Hepatic stellate cell (primary cell): ENCODE data around the gene CRYM.

ENCODE experiments used
- DNase-seq: peaks from one replicate; pipeline ENCODE4 v3.0.0; 2011; ENCODE audit warnings: low spot score

Gene CRYM

DNA sequence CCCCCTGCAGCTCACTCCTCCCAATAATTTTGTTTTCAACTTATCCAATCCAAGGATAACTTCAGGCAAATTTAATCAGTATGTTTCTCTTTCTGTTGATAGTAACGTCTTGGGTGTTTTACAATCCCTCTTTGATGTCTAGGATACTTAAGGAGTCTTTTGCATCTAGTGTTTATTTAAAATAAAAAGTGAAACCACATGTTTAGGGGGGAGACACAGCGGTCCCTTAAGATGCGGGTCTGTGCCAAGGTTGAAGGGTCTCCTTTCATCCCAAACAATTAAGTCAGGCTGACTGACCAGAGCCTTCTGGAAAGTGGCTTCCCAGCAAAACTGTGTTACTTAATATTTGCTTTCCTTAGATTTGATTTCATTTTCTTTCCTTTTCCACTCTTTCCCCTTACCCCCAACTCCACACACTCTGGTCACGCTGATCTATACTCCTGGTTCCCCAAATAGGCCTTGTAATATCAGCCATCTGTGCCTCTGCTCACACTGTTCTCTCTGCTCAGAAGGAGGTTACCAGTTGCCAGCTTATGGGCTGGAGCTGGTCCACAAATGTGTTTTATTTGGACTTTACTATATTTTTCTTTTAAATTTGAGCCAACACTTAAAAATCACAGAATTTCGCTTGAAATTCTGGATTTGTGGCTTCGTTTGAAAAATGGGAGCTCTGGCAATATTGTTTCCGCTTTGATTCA, 33.4 kb downstream of the CRYM start:
- no peak for DNase-seq

DNA sequence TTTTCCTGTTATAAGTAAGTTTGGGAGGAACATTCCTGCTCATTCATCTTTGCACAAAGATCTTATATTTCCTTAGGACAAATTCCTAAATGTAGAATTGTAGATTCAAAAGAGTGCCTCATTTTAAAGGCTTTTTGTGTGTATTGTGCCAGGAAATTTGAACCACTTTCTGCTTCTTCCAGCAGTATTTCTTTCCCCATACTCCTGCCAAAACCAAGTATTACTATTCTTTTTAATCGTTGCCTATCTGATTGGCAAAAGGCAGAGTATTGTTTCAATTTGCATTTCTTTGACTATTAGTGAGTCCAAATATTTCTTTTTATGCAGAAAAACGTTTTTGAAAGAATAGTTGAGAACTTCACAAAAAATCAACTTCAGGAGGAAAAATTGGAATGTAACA, 35.3 kb downstream of the CRYM start:
- no peak for DNase-seq

DNA sequence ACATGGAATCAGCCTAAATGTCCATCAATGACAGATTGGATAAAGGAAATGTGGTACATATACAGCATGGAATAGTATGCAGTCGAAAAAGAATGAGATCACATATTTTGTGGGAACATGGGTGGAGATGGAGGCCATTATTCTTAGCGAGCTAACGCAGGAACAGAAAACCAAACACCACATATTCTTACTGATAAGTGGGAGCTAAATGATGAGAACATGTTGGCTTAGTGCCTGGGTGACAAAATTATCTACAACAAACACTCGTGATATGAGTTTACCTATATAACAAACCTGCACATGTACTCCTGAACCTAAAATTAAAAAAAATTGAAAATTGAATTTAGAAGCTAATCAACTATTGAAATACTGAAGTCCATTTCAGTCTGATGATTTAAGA, 38.4 kb downstream of the CRYM start:
- no peak for DNase-seq

DNA sequence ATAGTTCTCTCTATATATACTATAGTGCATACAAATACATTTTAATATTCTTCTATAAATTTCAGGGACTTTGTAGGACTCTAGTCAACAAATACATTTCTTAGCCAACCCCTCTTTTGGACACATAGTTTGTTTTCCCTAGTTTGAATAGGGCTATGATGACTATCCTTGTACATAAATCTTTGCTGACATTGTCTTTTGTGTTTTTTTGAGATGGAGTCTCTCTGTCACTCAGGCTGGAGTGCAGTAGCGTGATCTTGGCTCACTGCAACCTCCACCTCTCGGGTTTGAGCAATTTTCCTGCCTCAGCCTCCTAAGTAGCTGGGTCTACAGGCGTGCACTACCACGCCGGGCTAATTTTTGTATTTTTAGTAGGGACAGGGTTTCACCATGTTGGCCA, 41.3 kb downstream of the CRYM start:
- DNase-seq, result no peak

DNA sequence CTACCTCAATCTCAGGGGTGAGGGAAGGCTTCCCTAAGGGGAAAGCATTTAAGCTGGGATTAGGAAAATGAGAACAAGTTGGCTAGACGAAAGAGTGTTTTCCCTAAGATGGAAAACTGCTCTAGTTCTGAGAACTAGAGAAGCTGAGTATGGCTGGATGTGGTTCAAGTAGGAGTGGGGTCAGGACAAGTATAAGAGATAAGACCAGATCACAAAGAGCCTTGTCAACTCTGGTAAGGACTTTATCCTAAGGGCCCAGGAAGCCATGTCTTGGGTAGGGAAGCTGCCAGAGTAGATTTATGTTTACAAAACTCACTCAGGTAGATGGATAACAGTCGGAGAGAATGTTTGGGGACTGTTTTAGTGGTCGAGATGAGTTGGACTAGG, 42.9 kb downstream of the CRYM start:
- DNase-seq, result no peak

DNA sequence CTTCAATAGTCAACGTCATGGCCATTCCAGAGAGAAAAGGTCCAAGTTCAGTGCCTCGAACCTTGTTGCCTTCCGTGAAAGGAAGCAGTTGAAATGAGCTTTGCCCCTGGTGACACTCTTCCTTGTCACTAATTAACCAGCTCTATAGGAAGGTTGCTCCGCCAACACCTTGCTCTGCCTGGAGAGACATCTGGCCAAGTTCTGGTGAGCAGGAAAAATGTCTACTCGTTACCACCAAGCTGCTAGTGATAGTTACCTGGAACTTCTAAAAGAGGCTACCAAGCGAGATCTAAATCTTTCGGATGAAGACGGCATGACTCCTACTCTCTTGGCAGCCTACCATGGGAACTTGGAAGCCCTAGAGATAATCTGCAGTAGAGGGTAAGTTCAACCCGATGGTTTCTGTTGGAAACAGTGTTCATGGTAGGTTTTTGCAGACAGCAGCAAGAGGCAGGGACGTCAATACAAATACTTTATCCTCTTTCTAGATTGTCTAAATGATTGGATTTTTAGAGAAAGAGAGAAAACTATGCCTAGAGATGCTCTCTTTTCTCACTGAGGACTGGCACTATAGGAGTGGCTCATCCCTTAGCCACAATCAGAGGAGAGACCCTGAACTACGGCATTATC, 44.5 kb downstream of the CRYM start, which contains the start of gene ANKS4B:
TSS of gene ANKS4B (plus strand) at position 179 of the 630 bp plus-strand sequence. CDS start at position 218, 39 bp downstream.
- DNase-seq, result no peak

DNA sequence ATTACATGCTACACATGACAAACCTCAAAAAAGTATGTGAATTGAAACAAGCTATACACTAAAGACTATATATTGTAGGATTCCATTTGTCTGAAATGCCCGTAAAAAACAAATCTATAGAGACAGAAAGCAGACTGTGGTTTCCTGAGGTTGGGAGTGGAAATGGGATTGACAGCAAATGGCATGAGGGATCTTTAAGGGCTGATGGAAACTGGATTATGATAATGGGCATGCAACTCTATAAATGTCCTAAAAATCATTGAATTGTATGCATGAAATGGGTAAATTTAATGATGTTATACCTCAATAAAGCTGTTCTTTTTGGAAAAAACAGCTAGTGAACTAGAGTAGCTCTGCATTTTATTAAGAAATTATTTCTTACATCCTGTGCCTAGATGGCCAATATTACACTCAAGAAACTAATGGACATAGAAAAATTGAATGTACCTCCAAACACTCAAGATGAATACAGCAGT, 45.0 kb downstream of the CRYM start:
- no peak for DNase-seq

DNA sequence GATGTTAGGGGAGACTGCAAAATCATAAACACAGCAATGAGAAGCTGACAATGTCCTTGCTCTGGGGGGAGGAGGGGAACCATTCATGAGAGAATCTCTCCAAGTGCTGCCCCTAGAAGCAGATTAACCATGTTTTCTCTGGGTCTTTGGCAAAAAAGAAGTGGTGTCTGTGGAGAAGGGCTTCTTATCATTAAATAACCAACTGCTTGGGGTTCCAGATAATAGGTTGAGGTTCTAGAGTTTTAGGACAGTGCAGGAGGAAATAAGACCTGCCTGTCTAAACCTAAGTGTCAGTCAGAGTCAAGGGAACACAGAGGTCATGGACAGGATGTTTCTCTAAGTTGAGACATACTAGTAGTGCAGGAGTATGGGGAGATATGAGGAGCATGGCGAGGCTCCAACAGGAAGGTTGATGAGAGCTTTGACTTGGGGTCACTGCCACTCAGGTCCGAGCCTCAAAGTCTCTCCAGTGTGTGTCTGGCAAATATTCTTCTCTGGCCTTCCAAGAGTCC, 49.7 kb downstream of the CRYM start:
- no peak for DNase-seq

DNA sequence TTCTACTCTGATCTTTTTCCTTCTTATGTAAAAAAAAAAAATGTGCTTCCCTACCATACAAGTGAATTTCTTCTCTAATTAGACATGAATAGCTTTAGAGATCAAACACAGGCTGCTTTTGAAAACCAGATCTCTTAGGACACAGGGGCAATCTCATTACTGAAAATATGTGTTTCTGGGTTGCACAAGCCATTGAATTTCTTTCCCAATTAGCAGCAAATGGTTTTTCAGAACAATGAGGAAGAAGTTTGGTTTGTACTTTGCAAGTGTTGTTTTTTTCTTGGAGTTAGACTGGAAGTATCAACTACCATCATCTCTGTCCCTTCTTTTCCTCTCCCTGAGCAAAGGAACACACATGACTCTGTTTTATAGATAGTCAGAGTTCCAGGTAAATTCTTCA, 50.2 kb downstream of the CRYM start:
- DNase-seq, result no peak

DNA sequence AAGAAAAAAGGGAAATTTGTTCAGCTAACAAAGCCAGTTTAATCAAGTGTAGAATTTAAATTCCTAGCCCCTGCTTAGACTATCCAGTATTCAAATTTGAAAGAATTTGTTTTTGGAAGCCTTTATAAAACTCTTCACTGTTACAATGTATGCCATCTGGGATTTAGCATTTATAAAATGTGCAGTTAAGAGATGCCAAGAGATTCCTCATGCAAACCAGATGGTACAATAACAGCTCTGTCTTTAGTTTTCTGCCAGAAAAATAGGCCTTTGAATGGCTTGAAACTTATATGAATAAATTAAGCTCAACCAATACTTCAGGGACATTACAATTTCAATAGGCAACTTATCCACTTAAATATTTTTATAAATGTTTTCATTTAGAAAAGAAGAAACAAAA, 51.3 kb downstream of the CRYM start:
- no peak for DNase-seq

DNA sequence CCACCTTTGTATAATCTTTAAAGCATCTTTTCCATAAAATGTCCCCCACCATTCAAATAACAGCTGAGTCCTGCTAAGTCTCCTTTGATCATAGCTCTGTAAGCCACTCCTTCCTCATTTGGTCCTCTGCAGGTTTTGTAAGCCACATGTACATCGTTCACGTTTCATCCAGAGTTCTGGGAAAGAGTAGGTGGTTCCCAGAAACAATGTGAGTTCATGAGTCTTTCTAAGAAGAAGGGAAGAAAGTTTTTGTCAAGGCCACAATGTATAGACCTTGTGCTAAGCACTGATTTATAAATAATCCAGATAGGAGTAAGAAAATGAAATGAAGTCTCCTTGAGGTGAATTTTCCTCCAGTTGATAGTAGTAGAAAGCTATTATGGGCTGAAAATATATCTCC, 53.3 kb downstream of the CRYM start:
- no peak for DNase-seq

DNA sequence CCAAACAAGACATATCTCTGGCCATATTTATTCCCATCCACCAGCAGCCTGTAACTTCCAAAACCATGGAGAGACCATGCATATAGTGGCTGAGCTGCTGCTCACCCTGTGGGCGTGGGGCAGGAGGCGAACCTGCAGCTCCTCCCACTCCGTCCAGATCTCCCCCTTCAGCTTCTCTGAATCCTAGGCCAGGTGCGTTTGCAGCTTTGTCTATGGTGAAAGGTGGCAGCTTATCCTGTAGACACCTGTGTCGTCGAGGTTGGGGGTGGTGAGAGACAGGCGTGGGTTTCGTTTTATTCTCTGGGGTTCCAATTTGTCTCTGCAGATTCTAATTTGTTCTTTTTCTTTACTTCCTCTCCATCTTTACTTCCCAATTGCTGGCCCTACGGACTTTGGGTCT, 54.3 kb downstream of the CRYM start:
- no peak for DNase-seq

DNA sequence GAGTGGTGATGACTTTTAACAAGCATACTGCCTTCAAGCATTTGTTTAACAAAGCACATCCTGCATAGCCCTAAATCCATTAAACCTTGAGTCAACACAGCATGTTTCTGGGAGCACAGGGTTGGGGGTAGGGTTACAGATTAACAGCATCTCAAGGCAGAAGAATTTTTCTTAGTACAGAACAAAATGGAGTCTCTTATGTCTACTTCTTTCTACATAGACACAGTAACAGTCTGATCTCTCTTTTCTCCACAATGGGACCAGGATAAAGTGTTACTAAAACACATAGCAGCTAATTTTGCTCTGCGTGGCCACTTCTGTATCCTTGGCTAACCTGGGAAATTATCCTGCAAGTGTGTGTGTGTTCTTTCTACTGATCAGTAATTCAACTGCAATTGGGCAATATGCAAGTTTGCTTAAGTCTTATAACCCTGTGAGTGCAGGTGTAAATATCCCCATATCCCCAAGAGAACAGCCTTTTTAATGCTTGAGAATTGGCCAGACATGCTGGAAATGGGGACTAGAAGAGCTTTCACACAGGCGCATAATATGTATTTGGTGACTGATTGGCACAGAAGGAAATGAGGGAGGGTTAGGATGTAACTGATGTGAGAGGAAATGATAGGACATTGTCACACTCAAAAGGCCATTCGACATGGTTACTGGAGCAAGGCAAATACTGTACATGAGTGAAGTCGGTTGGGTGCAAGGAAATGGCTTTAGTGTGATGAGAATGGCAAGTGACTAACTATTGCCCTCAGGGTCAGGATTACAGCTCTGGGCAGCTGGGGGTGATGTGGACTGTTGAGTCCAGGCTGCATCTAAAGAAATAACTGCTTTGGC, 55.4 kb downstream of the CRYM start:
- no peak for DNase-seq

DNA sequence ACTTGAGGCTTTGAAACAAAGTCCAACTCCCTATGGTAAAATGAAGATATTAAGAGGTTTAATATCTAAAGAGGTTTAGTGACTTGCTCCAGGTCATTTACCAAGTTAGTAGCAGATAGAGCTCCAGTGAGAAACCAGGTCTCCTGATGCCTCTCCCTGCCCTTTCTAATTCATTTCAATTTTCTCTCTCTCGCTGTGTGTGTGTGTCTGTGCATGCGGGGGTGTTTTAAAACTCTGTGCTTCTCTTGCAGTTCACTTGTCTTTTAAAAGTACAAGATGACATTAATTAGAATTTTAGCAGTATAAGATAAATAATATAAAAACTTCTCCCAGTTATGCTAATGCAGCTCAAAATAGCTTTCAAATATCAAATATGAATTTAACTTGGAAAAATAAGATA, 58.5 kb downstream of the CRYM start:
- DNase-seq, result no peak

DNA sequence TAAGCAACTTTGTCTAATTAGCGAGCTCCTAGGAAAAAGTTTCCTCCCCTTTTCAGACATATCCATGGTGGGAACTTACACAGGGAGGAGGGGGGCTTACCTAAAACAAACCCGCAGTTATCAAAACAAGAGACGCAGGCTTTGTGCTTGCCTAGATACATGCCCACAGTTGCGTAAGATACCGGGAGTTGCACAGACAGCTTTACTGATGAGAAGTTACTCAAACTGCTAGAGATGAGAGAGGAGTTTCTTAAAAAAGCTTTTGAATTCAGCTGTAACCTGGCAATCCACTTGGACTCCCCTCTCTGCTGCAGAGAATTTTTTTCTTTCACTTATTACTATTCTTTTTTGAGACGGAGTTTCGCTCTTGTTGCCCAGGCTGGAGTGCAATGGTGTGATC, 59.9 kb downstream of the CRYM start:
- DNase-seq, result no peak

DNA sequence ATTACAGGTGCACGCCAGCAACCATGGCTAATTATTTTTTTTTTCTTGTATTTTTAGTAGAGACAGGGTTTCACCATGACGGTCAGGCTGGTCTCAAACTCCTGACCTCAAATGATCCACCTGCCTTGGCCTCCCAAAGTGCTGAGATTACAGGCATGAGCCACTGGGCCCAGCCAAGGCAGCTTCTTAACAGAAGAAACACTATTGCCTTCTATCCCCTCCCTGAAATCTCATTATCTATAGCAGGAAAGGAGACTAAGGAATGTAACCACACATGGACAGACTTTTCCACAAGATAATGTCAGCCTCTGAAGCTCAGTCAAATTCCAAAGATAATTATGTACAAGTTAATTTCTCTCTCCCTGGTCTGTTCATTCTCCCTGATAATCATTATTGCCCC, 61.0 kb downstream of the CRYM start:
- no peak for DNase-seq

DNA sequence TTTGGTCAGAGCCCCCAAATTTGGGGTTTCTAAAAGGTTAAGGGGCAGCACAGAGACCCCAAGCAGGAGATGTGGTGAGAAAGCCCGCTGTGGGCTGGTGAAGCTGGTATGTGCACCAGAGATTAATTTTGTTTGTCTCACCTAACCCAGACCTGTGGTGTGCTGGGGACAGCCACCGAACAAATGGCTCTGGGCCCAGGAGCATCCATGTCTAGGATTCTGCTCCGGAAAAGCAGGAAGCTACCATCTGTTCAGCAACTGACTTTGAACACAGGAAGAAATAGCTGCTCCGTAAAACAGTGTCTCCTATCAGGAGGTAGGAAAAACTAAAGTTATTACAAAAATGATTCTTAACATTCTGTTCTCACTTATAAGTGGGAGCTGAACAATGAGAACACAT, 64.0 kb downstream of the CRYM start:
- DNase-seq, result no peak

DNA sequence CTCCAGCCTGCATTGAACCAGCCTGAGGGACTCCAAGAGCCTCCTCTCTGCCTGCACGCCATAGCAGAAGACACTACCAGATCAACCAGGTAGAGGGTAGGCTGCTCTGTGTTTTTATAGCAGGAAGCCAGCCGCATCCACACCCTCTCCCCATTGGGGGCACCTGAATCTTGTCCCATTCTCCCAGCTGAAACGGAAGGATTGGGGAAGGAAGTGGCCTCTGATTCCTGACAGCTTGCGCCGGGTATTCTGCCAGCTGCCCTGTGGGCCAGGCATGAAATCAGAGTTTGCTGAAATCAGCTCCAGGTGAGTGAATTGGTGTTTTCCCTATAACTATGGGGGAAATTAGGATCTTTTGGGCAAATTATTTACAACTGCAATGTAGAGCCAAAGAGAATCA, 66.6 kb downstream of the CRYM start, which contains the start of gene ZP2:
TSS of gene ZP2 (minus strand) at position 89 of the 400 bp plus-strand sequence. CDS start at position 62, 27 bp downstream.
- DNase-seq, result no peak
